Superior temporal gyrus (tissue), 1 donor: ENCODE results near the gene MICAL3.
"Not testable (repeated sequence)": the region's sequence is repeated elsewhere in the genome, so short reads cannot be mapped to it uniquely, and the experiment has no call there.

Experiments
- DNase-seq: peaks from one replicate; pipeline ENCODE4 v3.0.0-alpha.2; 2016; ENCODE audit errors: extremely low spot score

The MICAL3 gene

DNA sequence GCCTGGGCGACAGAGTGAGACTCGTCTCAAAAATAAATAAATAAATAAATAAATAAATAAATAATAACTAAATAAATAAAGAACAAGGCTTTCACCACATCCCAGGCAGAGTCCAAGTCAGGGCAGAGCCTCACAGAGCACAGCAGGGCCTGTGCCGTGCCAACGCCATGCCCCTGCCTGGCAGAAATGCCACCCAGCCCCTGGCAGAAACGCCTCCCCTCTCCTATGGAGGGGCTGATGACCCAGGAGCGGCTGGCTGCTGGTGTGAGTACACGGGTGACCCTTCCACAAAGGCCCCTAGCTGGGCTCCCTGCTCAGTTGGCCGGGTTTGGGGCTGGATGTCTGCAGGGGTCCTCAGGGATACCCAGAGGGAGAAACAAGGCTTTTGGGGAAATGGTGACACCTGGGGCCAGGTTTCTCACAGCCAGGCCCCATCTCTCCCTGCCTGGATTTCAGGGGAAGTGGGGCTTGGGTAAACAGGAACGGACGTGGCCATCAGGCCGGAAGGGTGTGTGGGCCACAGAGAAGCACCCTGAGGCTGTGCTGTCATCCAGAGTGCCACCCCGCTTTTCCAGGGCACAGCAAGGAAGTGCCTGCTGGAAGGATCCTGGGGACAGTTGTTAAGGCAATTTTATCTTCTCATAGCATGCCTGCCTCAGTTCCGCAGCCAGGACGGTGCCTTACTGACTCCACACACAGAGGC is 255.2 kb downstream of the MICAL3 start:
- no peak for DNase-seq

DNA sequence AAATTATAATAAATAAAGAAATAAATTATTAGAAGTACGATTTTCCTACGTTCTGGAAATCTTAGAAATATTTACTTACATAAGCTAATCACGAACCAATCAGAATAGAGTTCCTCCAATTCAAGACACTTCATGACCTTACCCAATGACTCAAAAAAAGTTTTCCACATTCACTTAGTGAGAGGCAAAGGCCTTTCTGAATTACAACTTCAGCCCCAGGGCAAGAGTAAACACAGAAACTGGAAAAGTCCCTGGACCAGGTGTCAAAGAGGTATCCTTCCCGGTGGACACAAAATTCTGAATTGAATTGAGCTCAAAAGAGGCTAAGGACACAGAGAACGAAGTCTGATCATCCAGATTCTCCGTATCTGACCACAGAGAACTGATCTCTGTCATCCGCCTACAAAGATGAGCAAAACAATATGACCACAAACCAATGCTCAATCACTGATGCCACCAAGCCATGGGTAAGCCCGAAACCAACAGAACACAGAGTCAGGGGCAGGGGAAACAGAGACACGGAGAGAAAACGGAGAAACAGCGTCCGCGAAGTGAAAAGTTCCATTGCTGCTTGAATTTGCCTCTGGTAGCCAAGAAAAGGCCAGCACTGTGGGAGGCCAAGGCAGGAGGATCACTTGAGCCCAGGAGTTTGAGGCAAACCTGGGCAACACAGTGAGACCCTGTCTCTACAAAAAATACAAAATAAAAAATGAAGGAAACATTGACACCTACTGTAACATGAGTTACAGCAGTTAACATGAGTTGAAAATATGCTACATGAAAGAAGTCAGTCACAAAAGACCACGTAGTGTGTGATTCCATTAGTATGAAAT is 256.9 kb downstream of the MICAL3 start:
- no peak for DNase-seq

DNA sequence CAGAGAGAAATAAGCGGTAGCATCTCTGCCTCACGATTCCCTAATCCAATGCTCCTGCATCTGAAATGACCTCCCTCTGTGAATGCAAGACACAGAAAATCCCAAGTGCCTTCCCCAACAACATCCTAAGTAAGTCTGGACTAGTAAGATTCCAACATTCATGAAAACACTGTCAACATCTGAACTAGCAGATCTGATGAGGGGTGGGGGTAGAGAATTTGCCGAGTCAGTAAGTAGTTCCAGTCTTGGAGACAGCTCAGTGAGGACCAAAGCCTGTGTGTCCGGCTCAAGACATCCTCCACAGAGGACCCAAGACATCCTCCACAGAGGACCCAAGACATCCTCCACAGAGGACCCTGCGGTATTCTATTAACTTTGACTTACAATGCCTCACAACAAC is 259.5 kb downstream of the MICAL3 start:
- not testable (repeated sequence) for DNase-seq

DNA sequence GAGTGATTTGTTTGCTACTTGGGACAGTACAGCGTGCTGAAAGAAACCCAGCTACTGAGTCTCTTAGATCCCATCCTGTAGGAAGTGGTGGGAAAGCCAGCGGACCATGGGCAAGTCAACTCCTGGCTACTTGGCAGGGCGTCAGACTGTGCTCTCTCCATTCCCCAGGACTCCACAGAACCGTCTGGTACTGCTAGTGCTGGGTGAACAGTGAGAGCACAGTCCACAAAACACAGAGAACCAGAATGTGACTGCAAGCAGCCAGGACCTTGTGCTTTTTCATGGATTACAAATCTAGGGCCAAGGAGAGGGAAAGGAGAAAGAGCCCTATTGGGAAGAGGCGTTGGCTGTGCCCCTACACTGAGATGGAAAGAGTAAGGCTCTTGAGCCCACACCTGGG is 260.3 kb downstream of the MICAL3 start:
- DNase-seq: no peak

DNA sequence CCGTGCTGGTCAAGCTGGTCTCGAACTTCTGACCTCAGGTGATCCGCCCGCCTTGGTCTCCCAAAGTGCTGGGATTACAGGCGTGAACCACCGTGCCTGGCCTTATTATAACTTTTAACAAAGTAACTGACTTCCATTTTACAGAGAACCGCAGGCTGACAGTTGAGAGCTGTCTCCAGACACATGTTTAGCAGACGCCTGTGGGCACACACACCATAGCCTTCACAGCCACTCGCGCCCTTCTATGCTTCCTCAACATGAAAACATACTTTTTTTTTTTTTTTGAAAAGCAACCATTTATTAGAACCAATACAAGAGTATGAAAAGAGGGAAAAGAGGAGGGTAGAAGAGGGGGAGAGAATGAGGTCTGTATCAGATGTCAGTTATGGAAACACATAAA is 260.9 kb downstream of the MICAL3 start:
- DNase-seq: not testable (repeated sequence)

DNA sequence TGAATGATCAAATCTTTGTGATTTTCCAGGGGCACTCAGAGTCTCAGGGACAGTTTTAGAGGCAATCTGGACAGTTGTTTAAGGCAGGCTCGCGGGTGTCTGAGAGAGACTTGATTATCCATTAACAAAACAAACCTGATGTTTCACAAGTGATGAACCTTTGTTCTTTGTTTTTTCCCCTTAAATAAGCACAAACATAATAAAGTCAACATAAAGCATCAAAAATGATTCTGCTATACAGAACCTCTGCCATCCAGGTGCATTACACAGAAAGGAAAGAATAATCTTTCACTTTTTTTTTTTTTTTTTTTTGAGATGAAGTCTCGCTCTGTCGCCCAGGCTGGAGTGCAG is 263.2 kb downstream of the MICAL3 start:
- DNase-seq: no peak

DNA sequence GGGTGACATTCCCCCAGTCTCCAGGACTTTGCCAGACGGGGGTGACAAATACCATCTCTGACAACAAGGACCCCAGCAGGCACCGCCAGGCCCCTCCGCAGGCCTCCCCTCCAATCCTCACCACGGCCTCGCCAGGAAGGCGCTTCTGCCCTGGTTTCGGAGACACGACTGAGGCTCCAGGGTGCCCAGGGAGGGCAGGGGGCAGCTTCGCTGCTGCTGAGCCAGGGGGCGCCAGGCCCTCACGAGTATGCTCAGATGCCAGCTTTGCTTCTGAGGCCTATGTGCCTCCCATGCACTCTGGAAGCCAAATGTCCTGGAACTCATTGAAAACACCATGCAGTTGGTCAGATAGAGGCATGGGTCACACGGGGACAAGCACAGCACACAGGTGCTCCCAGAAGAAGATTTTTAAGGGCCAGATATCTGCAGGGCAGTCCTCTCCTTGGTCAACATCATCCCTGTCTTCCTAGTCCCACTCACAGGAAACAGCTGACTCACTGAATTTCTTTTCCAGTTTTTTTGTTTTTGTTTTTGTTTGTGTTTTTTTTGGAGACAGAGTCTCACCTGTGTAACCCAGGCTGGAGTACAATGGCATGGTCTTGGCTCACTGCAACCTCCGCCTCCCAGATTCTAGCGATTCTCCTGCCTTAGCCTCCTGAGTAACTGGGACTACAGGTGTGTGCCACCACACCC is 270.0 kb downstream of the MICAL3 start:
- no peak for DNase-seq

DNA sequence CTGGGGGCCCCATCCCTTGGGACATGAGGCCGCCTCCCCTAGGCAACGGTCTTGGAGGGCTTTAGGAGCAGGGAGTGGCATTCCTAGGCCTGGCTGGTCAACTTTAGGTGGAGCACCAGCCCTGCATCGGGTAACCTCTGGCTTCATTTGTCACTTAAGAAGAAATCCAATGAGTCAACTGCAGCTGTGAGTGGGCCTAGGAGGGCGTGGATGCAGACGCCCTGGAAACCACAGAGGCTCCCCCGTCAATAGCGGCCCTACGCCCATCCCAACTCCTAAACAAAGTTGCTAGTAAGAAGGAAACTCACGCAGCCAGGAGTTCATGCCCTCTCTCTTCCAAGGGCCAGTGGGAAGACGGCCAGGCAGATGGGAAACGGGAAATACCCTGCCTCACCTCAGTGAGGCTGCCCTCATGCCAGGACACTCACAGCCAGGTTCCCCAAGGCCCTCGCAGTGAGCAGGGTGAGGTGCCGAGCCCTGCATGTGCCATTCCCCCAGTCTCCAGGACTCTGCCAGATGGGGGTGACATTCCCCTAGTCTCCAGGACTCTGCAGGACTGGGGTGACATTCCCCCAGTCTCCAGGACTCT is 270.9 kb downstream of the MICAL3 start:
- DNase-seq: no peak

DNA sequence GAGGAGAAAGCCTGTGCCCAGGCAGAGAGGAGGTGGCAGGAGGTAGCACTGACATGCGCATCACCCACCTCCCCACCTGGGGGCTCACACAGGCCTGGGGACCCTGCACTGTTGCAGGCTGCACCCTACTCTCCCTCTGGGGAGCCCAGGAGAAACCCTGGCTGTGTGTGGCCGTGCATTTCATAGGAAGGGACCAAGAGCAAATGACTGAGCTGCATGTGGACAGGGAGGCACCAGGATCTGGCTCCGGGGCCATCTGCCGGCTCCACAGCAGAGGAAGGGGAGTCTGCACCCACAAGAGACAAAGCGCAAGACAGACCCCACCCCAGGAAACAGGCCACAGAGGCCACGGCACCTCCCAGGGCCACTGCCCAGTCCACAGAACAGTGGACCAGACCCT is 272.8 kb downstream of the MICAL3 start:
- DNase-seq: no peak

DNA sequence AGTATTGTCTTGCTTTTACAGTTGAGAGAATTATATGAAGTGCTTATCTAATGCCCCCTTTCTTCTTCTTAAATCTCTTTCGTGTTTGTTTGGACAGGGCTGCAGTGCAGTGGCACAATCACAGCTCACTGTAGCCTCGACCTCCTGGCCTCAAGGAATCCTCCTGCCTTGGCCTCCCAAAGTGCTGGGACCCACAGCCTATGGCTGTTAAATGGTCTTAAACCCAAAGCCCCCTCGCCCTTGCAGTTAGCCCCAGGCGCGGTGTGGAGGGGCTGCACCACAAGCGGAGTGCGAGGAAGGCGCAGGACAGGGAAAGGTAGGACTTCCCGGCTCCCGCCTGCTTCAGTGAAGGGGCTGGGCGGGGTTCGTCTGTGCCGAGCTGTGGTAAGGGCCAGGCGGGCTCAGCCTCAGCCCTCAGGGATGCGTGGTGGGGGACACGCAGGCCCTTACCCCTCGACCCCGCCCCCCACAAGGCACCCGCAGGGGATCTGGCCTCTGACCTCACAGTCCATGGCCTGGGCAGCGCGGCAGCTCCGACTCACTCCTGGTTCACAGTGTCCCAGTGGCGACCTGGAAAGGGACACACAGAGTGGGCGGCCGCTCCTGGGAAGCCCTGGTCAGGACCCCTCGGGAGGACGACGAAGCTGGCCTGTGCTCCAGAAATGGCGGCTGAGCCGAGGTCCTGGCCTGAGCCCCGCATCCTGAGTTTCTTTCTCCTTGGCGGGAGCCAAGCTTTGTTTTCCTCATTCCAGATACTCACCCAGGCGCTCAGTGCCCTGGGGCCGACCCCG is 274.6 kb downstream of the MICAL3 start:
- no peak for DNase-seq

DNA sequence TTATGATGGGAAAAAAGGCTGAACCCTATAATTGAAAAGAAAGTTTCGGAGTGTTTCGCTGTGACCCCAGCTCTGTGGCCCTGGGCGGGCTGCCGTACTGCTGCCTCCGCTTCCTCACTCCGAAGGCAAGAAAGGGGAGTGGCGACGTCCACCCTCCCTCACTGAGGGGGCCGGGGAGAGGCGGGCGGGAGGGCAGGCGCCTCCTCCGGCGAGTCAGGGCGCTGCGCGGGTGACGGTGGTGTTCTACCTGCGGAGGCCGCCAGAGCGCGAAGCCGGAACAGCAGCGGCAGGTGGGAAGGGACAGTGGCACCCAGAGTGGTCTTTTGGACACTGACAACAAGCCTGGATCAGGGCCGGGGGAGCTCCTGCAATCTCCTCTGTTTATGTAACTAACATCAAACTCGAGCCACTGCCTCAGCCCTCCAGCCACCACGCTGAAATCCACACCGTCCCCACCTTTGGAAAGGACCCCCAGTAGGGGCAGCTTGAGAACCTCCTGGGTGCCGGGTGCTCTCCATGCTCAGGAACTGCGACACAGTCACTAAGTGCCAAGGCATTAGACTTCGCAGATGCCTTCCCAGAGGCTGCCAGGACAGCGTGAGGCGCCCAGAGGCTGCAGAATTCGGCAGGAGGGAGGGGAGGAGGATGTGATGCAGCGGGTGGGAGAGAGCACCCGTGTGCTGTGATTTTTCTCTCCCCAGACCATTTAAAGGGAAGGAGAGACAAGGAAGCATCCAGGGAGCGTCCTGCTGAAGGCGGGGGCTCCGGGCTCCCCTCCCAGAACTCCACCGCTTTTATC is 275.6 kb downstream of the MICAL3 start:
- DNase-seq: no peak

DNA sequence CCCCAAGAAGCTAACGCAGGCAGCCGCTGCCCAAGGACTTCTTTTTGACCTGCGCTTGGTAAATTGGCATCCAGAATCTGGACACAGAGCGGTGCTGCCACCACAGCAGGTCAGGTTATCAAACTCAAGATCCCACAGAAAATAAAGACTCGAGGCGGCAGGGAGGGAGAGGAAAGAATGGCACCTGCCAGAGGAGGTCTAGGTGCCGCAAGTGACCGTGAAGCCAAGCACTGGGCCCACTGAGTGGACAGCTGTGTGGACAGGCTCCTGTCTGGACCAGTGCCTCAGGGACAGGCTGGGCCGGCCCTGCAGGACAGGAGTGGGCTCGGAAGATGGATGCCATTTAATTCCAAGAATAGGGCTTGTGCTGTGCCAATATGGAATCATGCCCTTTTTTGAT is 277.4 kb downstream of the MICAL3 start:
- DNase-seq: no peak

DNA sequence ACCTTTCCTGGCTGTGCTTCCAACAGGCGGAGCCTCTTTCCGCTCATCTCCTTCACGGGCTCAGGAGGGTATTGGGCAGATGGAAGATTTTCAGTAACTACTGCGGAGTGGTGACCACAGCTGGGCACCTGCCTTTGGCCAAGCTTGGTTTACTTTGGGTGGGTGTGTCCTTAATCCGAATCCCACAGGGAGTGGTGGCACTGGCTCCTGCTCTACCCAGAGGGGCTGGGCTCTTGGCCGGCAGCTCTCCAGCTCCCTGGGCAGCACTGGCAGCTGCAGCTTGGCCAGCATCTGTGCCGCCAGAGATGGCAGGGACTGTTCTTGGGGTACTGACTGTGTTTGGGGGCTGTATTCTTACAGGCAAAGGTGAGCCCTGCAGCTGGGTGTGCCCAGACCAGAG is 279.9 kb downstream of the MICAL3 start:
- no peak for DNase-seq

DNA sequence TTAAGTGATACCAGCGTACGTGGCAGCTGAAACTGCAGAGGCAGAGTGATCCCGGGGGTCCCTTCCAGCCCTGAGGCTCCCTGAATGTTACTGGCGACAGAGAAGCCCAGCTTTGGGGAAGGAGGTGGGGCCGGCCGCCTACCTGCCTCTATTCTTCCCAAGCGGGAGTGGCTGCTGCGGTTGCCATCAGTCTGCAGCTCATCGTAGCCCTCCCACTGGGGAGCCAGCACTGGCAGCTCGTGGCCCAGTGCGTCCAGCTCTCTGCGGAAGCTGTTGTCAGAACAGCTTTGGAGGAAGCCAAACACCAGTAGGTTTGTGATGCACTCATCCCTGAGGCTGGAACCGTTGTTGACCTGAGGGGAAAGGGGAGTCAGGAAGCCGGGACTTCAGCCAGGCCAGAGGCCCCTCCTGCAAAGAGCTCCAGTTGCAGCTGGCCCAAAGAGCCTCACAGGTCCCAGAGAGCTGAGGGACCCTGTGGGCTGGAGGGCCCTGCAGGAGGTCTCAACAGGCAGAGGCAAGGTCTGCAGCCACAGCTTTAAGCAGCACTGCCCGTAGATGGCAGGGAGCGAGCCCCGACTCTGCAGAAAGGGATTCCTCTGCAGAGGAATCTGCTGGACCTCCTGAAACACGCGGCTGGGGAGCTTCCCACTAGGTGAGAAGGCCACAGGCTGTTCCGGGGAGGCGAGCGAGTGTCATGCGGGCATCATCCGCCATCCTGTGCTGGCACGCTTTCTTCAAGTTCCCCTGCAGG is 280.5 kb downstream of the MICAL3 start:
- DNase-seq: no peak

DNA sequence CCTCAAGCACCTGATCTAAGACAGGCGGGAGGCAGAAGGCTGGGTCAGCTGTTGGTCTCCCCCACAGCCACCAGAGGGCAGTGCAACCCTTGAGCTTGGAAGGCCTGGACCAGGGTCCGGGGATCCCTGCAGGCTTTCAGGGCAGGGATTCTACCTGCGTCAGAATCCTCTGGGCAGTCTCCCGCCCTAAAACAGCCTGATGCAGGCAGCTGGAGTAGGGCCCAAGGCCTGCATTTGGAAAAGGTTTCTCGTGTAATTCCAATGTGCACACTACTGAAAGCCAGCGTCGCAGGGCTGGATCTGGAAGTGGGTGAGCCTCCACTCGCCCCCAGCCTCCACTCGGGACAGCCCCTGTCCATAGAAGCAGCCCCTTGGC is 281.8 kb downstream of the MICAL3 start:
- DNase-seq: peak; percentile 81

DNA sequence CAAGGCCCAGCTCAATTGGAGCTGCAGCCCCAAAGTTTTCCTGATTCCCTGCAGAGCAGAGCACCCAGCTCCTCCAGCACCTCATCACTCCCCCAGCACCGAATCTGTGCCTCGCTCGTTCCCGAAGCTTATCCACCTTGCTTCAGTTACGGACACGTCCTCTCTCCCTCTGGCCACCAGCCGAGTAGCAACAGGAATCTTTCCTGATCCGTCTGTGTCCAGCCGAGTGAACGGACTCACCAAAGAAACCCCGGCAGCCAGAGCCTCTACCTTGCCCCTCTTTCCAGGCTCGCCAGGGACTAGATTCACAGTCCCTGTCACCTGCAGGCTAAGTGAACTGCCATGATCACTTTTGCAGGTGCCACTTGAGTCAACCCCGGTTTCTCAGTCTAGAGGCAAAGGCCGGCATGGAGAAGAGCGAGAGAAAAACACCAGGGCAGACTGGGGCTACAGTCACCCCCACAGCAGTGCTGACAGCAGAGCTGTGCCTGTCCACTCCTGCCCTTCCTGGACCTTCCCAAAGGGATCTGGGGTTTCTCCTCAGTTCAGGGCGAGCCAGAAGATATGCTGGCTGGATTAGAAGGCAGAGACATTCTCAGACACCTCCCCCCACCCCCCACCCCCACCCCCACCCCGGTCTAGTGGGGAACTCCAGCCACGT is 282.4 kb downstream of the MICAL3 start:
- no peak for DNase-seq

DNA sequence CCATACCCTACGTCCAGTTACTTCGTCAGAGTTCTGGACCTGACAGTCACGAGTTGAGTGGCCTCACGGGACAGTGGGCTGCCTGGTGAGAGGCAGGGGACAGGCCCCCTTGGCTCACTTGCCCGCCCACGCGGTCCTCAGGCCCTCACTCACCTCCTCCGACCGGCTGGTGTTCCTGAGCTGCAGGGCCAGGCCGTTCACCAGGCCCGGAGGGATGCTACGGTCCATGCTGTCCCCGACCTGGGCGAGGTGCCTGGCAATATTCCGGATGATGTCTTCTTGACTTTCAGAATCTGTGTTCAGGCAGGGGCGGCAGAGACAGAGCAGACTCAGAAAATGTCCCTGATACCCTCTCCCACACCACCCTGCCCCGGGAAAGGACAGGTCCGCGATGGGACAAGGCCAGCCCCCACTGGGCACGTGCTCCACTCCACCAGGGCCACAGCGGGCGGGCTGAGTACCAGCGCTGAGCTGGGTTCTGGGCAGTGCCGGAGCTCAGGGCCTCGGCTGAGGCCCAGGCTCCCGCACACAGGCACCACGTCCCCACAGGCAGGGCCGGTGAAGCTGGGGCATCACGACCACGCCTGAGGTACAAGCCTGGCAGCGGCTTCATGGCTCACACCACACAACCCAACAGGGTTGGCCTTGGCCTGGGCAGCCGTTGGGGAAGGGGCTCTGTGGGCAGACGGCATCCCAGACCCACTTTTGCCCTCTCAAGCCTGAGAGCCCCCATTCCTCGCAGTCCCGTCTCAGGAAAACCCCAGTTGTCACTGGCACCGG is 285.0 kb downstream of the MICAL3 start:
- no peak for DNase-seq

DNA sequence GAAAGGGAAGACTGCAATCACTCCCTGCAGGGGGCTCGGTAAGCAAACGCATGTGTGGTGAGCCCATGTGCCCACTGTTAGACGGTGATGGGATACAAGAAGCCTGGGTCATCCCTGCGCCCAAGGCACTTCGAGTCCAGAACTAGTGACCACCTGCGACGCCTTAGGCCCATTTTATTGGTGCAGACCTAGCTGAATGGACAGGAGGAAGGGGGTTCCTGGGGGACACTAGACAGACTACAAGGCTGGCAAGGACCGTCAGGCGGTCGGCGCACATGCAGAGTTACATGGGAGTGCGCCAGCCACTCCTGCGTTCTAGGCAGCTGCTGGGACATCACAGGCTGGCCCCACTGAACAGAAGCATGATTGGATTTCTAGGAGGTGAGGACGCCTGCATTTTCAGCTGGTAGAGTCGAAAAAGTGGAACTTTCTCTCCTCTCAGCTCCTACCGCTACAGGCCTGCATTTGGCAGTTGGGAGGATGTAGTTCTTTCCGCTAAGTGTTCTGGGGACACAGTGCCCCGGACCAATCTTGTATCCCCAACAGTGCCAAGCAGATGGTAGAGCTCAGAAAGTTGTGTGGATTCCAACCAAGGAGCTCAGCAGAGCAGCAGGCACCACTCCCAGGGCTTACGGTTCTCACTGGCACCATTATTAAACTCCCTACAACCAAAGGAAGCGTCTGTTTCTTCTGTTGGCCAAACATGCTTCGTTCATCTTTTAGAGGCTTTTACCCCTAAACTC is 285.8 kb downstream of the MICAL3 start:
- DNase-seq: no peak
